NCI-H2227 (cell line): ENCODE measurements around the gene PRR36.
"Not testable (repeated sequence)": the region's sequence is repeated elsewhere in the genome, so short reads cannot be mapped to it uniquely, and the experiment has no call there.

Experiments
- DNase-seq: peaks from one replicate; lab custom pipeline; 2025; ENCODE audit not compliant: unreplicated experiment; lab: John Stamatoyannopoulos, UW

PRR36 gene

DNA sequence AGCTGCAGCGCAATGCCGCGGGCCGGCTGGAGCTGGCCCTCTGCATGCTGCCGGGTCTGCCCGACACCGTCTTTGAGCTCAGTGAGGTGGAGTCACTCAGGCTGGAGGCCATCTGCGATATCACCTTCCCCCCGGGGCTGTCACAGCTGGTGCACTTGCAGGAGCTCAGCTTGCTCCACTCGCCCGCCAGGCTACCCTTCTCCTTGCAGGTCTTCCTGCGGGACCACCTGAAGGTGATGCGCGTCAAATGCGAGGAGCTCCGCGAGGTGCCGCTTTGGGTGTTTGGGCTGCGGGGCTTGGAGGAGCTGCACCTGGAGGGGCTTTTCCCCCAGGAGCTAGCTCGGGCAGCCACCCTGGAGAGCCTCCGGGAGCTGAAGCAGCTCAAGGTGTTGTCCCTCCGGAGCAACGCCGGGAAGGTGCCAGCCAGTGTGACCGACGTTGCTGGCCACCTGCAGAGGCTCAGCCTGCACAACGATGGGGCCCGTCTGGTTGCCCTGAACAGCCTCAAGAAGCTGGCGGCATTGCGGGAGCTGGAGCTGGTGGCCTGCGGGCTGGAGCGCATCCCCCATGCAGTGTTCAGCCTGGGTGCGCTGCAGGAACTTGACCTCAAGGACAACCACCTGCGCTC lies 25.7 kb upstream of the PRR36 start:
- no peak for DNase-seq

DNA sequence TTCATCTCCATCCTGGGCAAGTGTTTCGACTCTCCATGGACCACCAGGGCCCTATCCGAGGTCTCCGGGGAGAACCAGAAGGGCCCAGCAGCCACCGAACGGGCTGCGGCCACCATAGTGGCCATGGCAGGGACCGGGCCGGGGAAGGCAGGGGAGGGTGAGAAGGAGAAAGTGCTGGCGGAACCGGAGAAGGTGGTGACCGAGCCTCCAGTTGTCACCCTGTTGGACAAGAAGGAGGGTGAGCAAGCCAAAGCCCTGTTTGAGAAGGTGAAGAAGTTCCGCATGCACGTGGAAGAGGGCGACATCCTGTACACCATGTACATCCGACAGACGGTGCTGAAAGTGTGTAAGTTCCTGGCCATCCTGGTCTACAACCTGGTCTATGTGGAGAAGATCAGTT lies 24.8 kb upstream of the PRR36 start:
- DNase-seq, result no peak

DNA sequence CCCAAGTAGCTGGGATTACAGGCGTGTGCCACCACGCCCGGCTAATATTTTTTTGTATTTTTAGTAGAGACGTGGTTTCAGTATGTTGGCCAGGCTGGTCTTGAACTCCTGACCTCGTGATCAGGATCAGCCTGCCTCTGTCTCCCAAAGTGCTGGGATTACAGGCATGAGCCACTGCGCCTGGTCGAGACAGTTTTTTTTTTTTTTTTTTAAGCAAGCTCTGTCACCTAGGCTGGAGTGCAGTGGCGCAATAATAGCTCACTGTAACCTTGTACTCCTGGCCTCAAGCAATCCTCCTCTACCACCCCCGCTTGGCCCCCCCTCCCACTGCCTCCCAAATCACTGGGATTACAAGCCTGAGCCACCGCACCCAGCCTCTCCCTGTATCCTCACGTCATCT lies 23.1 kb upstream of the PRR36 start:
- DNase-seq, result no peak

DNA sequence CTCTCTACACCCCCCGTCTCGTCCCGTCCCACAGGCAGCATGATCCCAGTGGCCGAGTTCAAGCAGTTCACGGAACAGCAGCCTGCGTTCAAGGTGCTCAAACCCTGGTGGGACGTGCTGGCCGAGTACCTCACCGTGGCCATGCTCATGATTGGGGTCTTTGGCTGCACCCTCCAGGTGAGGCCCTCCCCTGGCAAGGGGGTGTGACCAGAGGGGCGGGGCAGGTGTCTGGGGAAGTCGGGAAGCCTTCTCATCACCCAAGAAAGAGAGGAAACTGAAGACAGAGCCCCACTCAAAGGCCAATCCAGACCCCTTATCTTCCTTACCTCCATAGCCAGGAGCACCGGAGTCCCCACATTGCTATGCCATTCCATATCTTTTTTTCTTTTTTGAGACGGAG lies 21.4 kb upstream of the PRR36 start:
- DNase-seq, result no peak

DNA sequence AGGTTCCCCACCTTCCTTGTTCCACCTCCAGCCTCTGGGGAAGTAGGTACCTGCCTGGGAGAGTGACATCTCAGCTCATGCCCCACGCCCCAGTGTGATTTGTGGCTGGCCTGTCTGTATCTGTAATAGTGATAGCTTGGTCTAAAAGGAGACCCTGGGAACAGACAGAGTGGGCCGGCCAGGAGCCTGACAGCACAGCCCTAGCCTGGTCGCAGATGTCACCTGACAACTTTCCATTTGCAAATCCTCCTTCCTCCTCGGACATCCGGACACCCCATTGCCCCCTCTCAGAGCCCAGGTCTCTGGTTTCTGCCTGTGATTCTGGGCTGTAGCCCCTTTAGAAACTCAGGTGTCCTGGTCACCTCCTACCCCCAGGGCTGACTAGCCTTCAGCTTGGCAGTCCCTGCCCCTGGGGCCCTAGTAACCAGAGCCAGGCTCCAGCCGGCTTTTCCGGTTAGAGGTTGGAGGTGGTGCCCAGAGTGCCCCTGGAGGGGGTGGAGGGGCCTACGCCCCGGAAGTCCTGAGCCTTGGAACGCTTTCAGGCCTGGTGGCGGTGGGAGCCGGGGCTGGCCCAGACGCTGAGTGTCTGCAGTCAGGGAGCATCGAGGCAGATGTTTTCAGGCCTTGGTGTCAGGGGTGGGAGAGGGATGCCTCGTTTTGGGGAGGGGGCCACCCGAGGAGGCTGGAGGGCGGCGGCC lies 20.6 kb upstream of the PRR36 start:
- DNase-seq, result no peak

DNA sequence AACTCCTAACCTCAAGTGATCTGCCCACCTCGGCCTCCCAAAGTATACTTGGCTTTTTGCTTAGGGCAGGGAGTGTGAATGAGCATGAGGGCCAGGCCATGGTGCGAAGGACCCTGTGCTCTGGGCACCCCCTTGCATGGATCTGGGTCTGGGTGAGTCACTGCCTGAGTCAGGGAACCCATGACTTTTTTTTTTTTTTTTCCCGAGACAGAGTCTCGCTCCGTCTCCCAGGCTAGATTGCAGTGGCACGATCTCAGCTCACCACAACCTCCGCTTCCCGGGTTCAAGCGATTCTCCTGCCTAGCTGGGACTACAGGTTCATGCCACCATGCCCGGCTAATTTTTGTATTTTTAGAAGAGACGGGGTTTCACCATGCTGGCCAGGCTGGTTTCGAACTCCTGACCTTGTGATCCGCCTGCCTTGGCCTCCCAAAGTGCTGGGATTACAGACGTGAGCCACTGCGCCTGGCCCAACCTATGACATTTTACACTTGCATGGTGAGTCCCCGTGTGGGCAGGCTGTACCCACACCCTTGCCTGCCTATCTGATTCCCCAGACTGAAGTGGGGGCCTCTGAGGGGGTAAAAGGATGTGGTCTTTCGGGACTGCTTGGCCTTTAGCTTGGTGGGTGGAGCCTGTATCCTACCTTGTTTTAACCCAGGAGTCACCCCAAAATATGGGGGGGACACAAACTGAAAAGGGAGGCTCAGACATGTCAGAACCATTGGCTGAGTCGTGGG lies 19.3 kb upstream of the PRR36 start:
- DNase-seq, result not testable (repeated sequence)

DNA sequence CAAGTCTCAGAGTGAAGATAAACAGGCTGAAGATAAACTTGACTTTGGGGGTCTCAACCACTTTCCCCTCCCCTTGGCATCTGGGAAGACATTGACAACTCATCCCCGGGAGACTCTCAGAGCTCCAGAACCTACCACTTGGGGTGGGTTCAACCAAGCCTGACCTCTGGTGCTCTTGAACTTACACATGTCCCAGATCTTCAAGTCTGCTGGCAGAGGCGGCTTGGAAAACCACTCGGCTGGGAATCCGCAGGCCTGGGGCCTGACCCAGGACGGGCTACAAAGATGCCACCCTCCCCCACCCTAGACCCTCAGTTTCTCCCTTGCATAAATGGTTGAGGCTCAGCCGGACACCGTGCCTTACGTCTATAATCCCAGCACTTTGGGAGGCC lies 14.6 kb upstream of the PRR36 start:
- DNase-seq, result no peak

DNA sequence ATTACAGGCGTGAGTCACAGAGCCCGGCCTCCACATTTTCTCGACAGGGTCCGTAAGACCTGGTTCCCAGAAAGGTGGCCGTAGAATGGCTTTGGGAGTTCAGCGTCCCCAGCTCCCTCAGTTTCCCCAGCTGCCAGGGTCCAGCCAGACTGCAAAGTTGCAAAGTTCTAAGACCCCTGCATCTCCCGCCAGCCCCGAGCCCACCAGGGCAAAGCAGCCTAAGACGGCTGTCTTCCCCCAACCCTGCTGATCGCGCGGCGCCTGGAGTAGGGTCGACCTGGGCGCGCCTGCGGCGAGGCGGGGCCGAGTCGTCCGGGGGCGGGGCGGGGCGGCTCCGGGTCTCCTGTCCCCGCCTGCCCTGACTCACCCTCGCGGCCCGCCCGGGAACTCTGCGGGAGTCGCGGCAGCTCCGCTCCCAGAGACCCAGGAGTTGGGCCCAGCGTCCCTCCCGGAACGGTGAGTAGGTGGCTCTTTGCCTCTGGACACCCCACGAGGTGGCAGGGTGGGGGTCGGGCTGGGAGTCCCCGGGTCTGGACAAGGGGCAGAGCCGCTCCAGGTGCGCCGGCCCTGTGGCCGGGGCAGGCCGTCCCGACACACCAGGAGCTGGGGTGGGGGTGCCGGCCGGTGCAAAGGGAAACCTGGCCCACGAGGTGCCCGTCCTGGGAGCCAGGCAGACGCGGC lies 14.1 kb upstream of the PRR36 start, which contains the start of gene LRRC8E:
Gene LRRC8E (plus strand): TSS at position 366 of the 681 bp plus-strand sequence. CDS start 7,094 bp downstream, outside the sequence.
- DNase-seq, result no peak

DNA sequence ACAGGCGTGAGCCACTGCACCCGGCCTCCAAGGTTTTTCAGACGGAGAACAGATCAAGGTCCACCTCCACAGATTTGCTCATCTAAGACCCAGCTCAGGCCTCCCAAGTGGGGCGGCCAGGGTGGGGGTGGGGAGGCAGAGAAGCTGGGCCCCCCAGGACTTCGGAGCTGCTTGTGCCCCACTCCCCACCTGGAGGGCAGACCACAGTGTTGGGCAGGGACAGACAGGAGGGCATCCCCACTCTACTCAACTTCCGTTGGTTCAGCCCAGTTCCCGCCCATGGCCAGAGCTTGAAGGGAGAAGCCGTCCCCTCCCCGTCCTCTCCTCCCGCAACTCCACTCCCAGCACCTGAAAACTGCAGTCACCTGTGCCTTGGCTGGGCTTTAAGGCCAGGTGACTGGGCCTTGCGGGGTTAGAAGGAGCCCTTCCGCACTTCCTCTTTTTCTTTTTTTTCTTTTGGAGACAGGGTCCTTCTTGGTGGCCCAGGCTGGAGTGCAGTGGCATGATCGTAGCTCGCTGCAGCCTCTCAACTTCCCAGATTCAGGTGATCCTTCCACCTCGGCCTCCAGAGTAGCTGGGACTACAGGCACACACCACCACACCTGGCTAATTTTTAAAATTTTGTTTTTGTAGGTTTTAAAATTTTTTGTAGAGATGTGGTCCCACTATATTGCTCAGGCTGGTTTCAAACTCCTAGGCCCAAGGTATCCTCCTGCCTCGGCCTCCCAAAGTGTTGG lies 13.4 kb upstream of the PRR36 start:
- DNase-seq, result no peak

DNA sequence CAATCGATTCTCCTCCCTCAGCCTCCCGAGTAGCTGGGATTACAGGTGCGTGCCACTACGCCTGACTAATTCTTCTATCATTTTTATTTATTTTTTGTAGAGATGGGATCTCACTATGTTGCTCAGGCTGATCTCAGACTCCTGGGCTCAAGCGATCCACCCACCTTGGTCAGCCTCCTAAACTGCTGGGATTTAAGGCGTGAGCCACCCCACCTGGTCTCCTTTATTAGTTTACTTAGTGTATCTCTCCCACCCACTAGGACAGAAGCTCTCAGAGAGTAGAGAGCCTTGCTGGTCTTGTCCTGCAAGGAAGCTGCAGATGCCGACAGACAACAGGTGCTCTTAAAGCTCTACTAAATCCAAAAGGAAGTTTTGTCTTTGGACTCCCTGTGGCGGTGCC lies 11.6 kb upstream of the PRR36 start:
- DNase-seq, result no peak

DNA sequence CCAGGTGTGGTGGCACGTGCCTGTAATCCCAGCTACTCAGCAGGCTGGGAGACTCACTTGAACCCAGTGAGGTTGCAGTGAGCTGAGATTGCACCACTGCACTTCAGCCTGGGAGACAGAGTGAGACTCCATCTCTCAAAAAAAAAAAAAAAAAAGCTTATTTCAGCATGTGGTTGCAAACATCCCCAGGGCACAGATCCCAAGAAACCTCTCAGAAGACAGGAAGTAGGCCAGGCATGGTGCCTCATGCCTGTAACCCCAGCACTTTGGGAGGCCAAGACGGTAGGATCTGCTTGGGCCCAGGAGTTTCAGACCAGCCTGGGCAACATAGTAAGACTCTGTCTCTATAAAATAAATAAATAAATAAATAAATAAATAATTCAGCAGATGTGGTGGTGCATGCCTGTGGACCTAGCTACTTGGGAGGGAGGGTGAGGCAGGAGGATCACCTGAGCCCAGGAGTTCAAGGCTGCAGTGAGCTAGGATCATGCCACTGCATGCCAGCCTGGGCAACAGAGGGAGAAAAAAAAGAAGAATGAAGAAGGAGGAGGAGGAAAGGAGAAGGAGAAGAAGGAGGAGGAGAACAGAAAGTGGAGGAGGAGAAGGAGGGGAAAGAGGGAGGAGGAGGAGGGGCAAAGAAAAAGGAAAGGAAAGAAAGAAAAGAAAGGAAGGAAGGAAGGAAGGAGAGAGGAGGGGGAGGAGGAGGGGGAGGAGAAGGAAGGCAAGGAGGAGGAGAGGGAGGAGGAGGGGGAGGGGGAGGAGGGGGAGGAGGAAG lies 9.8 kb upstream of the PRR36 start:
- DNase-seq, result no peak

DNA sequence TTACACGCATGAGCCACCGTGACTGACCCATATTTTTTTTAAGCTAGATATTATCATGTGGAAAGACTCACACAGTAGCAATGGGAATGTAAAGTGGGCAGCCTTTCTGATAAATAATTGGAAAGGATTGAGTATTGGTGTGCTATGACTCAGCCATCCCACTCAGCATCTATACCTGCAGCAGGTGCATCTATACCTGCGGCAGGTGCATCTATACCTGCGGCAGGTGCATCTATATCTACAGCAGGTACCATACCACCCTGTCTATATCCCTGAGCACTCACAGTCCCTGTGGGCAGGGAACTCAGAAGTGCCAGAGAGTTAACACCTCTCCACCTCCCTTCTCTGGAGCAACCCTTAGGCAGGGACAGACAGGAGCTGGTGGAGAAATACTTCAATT lies 8.9 kb upstream of the PRR36 start:
- no peak for DNase-seq

DNA sequence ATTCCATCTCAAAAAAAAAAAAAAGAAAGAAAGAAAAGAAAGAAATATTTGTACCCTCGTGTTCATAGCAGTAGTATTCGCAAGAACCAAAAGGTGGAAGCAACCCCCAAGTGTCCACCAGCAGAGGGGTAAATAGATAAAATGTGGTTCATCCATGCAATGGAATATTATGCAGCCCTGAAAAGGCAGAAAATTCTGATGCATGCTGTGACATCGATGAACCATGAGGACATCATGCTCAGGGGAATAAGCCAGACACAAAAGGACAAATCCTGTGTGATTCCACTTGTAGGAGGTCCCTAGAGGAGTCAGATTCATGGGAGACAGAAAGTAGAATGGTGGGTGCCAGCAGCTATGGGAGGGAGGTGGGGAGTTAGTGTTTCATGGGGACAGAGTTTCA lies 7.7 kb upstream of the PRR36 start:
- no peak for DNase-seq

DNA sequence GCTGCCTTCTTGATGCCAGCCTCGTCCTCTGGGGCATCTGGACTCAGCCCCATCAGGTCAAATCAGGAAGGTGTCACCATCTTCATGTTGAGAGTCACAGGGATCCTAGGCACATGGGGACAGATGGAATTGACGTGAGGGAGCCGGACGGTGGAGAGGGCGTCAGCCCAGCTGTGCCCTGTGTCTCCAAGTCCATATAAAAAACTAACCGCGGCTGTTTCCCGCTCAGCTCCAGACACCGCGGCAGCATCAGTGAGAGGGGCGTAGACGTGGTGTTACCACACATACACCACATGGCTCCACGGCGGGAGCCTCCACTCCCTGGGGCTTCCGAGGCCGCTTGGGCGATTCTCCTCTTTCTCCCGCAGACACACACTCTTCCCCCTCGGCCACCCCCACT lies 5.6 kb upstream of the PRR36 start:
- DNase-seq, result no peak

DNA sequence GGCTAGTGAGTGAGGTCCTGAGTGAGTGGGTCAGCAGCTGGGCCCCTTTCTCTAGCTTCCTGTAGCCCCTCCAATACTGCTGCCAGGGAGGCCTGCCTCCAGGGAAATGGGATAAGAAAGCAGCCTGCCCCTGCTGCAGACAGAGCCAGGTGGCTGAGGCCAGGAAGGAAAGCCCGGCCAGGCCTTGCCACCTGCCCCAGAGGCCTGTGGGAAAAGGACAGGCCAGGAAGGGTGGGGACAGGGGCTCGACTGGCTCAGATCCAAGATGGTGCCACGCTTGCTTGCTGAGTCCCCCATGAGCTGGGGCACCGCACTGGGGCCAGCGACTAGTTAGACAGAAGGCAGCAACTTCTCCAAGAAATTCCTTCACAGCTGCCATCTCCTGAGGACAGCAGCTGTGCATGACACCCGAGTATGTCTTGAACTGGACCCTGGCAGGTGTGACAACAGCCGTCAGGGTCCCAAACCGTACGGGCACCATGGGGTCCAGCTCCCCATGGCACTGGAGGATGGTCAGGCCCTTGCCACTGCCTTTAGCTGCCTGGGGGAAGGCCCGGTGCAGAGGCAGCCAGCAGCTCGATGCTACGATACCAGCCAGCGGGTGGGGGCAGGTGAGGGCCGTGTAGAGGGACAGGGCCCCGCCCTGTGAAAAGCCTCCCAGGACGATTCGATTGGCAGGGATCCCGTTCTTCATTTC lies 5.1 kb upstream of the PRR36 start:
- no peak for DNase-seq

DNA sequence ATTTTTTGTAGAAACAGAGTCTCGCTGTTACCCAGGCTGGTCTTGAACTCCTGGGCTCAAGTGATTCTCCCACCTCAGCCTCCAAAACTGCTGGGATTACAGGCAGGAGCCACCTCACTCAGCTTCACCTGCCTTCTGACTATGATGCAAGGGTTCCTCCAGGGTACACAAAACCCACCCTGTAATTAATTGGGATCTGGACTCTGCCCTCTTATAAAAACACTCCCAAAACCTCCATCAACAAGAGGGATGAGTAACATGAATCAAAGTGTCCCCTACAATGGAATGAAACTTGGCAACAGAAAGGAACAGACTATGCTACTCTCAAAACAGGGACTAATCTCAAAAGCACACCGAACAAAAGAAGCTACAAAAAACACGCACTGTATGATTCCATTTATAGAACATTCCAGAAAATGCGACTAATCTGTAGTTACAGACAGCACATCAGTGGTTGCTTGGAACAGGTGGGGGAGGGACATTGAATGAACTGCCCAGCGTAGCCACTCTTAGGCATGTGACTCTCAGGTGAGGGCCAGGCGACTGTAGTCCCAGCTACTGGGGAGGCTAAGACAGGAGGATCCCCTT lies 3.2 kb upstream of the PRR36 start:
- no peak for DNase-seq

DNA sequence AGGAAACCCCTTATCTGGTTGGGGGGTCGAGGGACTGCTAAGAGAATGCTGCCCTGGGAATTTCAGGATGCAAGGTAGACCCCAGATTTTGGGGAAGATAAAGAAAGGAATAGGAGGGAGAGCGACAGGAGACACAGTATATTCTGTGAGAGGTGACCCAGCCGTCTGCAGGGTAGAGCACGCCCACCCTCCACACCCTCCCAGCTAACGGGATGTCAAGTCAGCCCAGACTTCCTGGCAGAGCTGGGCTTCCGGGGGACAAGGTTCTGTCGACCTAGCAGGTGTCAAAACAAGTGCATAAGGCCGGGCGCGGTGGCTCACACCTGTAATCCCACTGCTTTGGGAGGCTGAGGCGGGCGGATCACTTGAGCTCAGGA lies 695 bp upstream of the PRR36 start:
- DNase-seq, result no peak

DNA sequence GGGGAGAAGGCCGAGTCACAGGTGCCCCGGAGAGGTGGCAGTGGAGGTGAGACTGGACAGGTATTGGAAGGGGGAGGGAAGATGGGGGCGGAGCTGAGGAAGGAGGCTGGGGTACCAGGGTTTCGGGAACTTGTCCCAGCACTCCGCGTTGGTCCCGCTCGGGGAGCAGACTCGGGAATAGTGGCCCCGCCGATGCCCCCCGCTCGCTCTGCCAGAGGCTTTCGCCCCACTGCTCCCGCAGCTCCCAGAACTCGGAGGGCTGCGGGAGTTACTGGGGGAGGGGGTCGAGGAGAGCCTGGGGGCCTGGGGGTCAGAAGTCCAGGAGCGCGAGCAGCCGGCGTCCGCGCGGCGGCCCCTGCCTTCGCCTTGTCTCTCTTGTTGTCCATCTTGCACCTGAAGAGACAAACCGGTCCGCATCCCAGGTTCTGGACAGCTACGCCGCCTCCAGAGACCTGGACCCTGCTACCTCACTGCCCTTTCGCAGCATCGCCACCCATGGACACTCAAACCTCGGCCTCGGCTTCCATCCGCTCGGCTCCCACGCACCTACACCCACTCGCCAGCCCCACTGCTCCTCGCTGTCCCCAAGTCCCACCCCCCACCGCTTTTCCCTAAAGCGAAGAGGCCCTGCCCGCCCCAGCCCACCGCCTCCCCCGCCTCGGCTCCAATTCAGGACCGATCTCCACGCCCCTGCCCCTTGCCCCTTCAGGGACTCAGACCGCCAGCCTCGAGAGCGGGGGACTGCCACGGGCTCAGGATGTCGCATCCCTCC lies 700 bp downstream of the PRR36 start:
- peak; percentile 47 for DNase-seq
